Adipocyte (in vitro differentiated cells): ENCODE results near the gene BCAT1.
A peak's percentile ranks its signal among the peaks of the same experiment; 100 is the strongest.

Experiments
- DNase-seq: peaks from one replicate; pipeline ENCODE4 v3.0.0-alpha.2; 2015; ENCODE audit warnings: low read depth
- H3K27me3 ChIP-seq: replicated peaks from 2 replicates; pipeline ENCODE4 v1.7.0; 2013; ENCODE audit warnings: mild to moderate bottlenecking, low read length, moderate library complexity; ENCODE audit not compliant: control insufficient read depth, insufficient read depth
- H3K36me3 ChIP-seq: 2 replicates; pipeline ENCODE4 v1.7.0; 2013; ENCODE audit warnings: low read length, mild to moderate bottlenecking, moderate library complexity; ENCODE audit not compliant: control insufficient read depth, insufficient read depth, severe bottlenecking
- H3K4me1 ChIP-seq: 2 replicates; pipeline ENCODE4 v1.7.0; 2013; ENCODE audit warnings: mild to moderate bottlenecking, low read length, moderate library complexity; ENCODE audit not compliant: control insufficient read depth, insufficient read depth
- H3K4me3 ChIP-seq: 2 replicates; pipeline ENCODE4 v1.7.0; 2013; ENCODE audit warnings: mild to moderate bottlenecking, low read length, moderate library complexity
- H3K9ac ChIP-seq: 2 replicates; pipeline ENCODE4 v1.7.0; 2013; ENCODE audit warnings: mild to moderate bottlenecking, low read length, moderate library complexity
- H3K9me3 ChIP-seq: 2 replicates; pipeline ENCODE4 v1.7.0; 2013; ENCODE audit warnings: mild to moderate bottlenecking, low read length, moderate library complexity; ENCODE audit not compliant: control insufficient read depth

BCAT1 gene

GRCh38 chr12:24909667-24910066, 39.2 kb downstream of the BCAT1 start:
- H3K27me3 ChIP-seq = no peaks in the 10 kb centered on the region
- peaks cover 11% of the 10 kb centered on the region for H3K4me1 ChIP-seq
- no peak overlapping the region for H3K9ac ChIP-seq
- no peaks in the 10 kb centered on the region for H3K9me3 ChIP-seq
- H3K36me3 ChIP-seq = no peaks in the 10 kb centered on the region
- peak; percentile 55 for DNase-seq
- H3K4me3 ChIP-seq = no peak overlapping the region

- H3K4me3 ChIP-seq = no peak overlapping the region
- DNase-seq = no peak
- H3K9me3 ChIP-seq = no peaks in the 10 kb centered on the region
- no peak overlapping the region for H3K9ac ChIP-seq
- peaks cover 16% of the 10 kb centered on the region for H3K4me1 ChIP-seq
- no peaks in the 10 kb centered on the region for H3K27me3 ChIP-seq
- H3K36me3 ChIP-seq = no peaks in the 10 kb centered on the region
These were observed 41.4 kb downstream of the BCAT1 start for GRCh38 chr12:24907464-24907863.

DNA sequence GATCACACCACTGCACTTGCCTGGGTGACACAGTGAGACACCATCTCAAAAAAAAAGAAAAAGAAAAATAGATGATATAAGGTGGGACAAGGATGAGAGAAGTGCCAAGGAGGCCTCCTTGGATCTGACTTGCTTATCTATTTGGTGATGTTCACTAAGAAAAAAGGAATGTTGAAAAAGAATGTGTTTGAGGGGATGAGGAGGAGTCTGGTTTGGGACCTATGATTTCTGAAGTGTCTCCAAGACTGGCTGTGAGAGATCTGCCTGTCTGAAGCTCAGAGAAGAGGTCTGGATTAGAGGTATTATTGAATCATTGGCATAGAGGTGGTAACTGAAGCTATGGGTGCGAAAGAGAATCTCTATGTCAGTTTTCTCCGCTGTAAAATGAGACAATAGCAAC, 42.8 kb downstream of the BCAT1 start:
- Histone ChIP-seq H3K4me3 (no peak overlapping the region), H3K9ac (no peak overlapping the region), H3K9me3 (no peaks in the 10 kb centered on the region), H3K36me3 (no peaks in the 10 kb centered on the region), H3K4me1 (peaks cover 19% of the 10 kb centered on the region), H3K27me3 (no peaks in the 10 kb centered on the region)
- no peak for DNase-seq

GRCh38 chr12:24905431-24905830, 43.5 kb downstream of the BCAT1 start:
- no peak overlapping the region for H3K4me3 ChIP-seq
- H3K27me3 ChIP-seq = no peaks in the 10 kb centered on the region
- no peak overlapping the region for H3K9ac ChIP-seq
- peaks cover 24% of the 10 kb centered on the region for H3K4me1 ChIP-seq
- DNase-seq = no peak
- H3K9me3 ChIP-seq = no peaks in the 10 kb centered on the region
- no peaks in the 10 kb centered on the region for H3K36me3 ChIP-seq

DNA sequence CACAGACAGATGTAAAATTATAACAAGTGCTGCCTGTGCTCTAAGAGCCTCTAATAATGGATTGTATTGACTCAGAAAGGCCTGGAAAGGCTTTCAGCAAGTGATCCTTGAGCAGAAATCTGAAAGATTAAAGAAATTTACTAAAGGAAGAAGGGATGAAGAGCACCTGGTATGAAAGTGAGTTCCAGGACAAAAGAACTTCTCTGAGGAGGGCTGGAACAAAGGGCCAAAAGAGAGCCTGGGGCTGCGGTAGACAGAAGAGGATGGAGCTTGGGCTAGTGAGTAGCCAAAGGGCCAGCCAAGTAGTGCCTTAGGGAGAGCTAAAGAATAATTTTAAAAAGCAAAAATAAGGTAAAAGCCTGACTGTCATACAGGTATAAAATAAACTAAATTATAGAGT, 44.0 kb downstream of the BCAT1 start:
- DNase-seq = no peak
- H3K4me1 ChIP-seq = peaks cover 24% of the 10 kb centered on the region
- no peak overlapping the region for H3K9ac ChIP-seq
- H3K9me3 ChIP-seq = no peaks in the 10 kb centered on the region
- H3K27me3 ChIP-seq = no peaks in the 10 kb centered on the region
- no peak overlapping the region for H3K4me3 ChIP-seq
- no peaks in the 10 kb centered on the region for H3K36me3 ChIP-seq

DNA sequence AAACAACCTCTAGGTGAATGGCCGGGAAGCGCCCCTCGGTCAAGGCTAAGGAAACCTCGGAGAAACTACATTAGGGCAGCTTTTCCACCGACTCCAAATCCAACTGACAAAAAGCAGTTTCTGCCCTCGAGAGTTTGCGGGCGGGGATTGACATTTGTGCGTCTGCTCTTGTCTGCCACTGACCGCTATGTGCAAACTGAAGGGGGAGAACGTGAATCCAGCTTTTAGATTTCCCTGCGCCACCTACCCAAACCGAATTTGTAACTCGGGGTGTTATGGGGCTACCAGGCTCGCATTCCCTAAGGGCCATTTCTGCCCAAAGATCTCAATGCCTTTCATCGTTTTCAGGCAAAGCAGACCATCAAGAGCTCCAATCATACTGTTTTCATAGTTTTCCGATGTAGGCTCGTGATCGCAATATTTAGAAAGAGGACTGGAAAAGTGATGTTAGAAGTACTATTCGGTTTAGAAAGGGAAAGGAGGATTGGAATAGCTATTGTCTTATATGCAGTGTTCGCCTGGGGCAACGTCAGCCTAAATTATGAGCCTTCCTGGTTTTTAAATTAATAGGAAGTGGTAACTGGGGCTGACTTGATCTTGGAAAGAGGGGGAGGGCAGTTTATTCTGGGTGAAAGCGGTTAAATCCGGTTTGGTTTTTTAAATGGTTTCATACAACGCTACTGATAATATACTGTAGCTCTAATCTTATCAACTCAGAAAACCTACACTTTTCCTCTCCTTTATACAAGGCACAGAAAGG, 45.4 kb downstream of the BCAT1 start:
- peak overlapping the region; percentile 38 for H3K9ac ChIP-seq
- DNase-seq = no peak
- H3K4me3 ChIP-seq = peak overlapping the region; percentile 79
- no peaks in the 10 kb centered on the region for H3K27me3 ChIP-seq
- H3K9me3 ChIP-seq = no peaks in the 10 kb centered on the region
- no peaks in the 10 kb centered on the region for H3K36me3 ChIP-seq
- peaks cover 22% of the 10 kb centered on the region for H3K4me1 ChIP-seq

DNA sequence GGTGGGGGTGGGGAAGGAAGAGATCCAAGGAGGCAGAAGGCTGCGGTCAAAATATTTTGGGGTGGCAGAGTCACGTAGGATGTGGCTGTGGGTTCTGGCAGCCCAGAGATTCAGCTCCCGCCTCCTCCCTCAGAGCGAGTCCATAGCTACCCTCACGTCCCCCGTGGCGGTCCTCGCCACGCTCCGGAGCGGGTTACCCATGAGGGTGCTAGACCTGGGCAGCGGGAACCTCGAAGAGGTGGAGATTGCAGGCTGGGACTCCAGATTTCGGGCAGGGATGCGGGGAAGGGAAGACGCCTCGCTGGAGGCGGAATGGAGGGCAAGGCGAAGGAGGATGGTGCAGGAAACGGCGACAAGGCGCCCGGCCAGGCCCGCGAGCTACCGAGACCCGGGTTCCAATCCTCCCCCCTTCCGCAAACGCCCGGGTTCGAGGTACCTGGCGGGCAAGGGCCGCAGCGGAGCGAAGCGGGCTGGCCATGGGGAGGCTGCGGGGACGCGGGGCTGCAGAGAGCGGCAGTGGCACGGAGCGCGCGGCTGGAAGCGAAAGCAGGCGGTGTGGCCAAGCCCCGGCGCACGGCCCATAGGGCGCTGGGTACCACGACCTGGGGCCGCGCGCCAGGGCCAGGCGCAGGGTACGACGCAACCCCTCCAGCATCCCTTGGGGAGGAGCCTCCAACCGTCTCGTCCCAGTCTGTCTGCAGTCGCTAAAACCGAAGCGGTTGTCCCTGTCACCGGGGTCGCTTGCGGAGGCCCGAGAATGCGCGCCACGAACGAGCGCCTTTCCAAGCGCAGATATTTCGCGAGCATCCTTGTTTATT, 46.2 kb downstream of the BCAT1 start:
- Histone ChIP-seq H3K9ac (peak overlapping the region; percentile 38), H3K4me1 (peaks cover 30% of the 10 kb centered on the region), H3K27me3 (no peaks in the 10 kb centered on the region), H3K36me3 (no peaks in the 10 kb centered on the region), H3K4me3 (peak overlapping the region; percentile 79), H3K9me3 (no peaks in the 10 kb centered on the region)
- DNase-seq = peak; percentile 72

DNA sequence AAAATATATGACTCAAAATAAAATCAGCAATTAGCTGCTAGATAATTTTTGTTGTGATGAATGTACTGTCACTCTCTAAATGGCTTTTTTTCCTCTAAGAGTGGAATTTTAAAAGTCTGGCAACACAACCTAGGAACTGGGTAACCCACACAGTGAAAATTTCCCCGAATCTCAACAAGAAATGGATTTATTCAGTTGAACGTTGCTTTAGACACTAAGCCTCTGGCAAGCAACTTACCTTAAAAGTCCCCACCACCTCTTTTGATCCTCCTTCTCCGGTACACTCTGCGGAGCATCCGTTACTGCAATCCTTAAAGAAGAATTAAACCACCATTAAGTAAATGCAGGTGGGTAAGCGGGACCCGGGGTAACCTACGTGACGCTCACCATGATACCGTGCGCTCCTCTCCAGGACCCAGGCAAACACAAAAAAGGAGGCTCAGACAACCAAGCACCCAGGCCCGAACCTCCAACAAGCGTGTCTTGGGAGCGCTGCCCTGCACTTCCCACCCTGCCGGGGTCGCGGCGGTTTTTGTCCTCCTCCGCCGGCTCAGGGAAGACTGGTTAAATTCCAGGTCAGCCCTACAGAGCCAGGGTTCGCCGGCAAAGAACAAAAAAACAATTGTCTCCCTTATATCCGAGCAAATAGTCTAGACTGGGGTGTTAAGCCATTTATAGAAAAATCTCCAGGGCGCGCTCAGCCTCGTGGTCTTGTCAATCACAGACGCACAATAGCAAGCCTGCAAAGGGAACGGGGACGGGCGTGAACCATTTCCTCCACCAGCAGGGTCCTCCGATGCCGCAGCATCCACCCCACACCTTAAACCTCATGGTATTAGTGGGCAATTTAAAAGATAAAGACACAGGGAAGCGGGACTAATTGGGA, 47.1 kb downstream of the BCAT1 start:
- DNase-seq = no peak

GRCh38 chr12:24900196-24900595, 48.7 kb downstream of the BCAT1 start:
- no peak for DNase-seq
- Histone ChIP-seq H3K4me3 (no peak overlapping the region), H3K27me3 (no peaks in the 10 kb centered on the region), H3K36me3 (no peaks in the 10 kb centered on the region), H3K9me3 (no peaks in the 10 kb centered on the region), H3K4me1 (peaks cover 50% of the 10 kb centered on the region), H3K9ac (no peak overlapping the region)

More for the DNA sequence above, 47.1 kb downstream of the BCAT1 start:
- Histone ChIP-seq H3K4me1 (peaks cover 39% of the 10 kb centered on the region), H3K9me3 (no peaks in the 10 kb centered on the region), H3K9ac (no peak overlapping the region), H3K36me3 (no peaks in the 10 kb centered on the region), H3K4me3 (no peak overlapping the region), H3K27me3 (no peaks in the 10 kb centered on the region)

DNA sequence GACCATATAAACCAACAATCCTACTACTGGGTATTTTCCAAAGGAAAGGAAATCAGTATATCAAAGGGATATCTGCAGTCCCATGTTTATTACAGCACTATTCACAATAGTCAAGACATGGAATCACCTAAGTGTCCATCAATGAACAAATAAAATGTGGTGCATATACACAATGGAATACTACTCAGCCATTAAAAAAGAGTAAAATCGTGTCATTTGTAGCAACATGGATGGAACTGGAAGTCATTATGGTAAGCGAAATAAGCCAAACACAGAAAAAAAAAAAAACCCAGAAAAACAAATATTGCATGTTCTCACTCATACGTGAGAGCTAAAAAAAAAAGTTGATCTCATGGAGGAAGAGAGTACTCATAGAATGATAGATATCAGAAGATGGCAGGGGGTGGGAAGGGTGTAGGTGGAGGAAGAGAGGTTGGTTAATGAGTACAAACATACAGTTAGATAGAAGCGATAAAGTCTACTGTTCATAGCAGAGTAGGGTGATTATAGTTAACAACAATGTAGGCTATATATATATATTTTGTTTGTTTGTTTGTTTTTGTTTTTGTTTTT, 49.3 kb downstream of the BCAT1 start:
- H3K9me3 ChIP-seq = no peaks in the 10 kb centered on the region
- no peak overlapping the region for H3K9ac ChIP-seq
- peaks cover 56% of the 10 kb centered on the region for H3K4me1 ChIP-seq
- DNase-seq = no peak
- H3K36me3 ChIP-seq = no peaks in the 10 kb centered on the region
- no peak overlapping the region for H3K4me3 ChIP-seq
- H3K27me3 ChIP-seq = no peaks in the 10 kb centered on the region
